ENCODE data around the gene CAMTA1.

The CAMTA1 gene

DNA sequence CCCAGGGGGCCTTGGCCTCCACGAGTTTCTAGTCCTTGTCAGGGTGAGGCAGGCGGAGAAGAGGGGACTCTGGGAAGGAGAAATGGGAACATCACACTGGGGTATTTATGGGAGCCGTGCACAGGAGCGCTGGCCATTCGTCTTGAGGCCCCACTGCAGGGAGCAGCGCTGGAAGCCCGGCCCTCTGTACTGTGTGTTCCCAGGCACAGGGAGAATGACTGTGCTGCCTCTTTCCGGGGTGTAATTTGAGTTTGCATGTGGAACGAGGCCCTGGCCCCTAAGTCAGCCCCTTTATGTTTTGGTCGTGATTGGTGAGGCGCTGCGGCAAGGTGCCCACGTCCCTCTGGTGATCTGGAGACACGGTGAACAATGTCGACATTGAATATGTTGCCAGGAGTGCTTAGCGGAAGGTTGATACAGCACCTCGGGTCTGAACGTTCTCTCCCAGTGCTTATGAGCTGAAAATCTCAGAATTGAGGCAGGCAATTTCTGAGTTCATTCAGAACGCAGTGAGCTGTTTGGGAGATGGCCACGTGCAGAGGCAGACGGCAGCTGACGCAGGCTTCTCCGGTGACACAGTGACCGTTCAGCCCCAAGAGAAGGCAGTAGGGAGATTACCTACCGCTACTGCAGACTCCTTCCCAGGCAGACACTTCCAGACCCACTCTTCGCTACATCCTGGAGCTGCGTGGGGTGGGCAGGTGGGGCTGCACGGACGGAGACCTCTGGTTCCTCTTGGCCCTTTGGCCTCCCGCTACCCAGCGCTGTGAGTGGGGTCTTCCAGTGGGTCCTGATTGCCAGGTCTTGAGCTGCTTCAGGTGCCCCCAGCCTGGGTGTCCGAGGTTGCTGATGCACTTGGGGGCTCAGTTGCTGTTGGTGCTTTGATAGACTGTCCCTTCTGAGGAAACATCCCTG lies 265.8 kb downstream of the CAMTA1 start:
- no peak for DNase-seq

DNA sequence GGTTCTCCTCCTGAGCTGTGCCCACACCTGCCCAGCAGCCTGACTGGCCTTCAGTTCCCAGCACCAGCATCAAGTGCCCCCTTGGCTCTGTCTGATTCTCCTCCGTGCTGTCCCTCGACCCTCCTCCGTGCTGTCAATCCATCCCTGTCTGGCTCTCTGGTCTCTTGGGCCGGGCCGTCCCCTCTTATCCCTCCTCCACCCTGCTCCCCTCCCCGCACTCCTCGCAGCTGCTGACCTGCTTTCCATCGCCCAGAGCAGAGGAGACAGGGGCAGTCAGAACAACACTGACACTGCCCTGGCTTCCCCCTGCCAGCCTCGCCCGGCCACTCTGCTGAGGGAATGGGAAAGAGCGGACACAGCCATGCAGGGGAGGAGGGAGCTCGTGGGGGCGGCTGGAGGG lies 267.4 kb downstream of the CAMTA1 start:
- DNase-seq = no peak

DNA sequence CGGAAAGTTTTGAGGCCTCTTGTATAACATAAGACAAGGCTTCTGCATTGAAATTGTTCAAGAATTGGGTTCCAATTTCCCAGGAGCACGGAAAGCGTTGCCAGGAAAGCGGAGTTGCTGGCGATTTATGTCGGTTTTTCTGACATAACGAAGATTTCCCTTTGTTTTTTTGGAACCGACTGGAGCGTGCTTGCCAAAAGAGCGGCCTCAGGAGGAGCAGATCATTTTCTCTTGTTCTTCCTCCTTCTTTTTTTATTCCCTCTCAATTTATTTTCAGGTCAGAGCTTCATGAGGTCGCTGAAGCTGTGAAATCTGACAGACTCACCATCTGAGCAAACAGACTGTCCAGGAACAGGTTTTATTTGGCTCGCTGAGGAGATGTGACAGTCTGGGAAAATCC lies 275.5 kb downstream of the CAMTA1 start:
- no peak for DNase-seq

DNA sequence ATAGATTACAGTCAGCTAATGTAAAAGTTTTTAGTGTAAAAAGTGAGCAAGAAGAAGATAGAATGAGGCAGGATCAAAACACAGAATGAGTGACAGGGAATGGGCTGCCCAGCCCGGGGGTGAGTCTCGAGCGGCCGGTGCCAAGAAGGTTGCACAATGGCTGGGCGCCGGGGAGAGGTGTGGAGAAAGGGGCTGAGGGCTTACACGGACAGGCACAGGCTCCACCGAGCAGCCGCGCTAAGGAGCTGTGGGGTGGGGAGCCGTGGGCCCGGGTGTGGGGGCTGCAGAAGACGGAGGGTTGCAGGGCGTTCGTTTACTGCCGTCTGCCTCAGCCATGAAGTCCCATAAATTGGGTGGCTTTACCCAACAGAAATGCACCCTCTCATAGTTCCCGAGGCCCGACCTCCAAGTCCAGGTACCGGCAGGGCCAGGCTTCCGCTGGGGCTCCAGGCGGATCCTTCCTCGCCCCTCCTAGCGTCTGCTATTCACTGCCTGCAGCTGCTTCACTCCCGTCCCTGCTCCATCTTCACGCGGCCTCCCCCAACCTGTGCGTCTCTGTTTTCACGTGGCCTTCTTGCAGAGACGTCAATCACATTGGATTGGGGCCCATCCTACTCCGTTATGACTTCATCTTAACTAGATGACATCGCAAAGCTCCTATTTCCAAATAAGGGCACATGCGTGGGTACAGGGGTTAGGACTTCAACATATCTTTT lies 277.2 kb downstream of the CAMTA1 start:
- DNase-seq = no peak

DNA sequence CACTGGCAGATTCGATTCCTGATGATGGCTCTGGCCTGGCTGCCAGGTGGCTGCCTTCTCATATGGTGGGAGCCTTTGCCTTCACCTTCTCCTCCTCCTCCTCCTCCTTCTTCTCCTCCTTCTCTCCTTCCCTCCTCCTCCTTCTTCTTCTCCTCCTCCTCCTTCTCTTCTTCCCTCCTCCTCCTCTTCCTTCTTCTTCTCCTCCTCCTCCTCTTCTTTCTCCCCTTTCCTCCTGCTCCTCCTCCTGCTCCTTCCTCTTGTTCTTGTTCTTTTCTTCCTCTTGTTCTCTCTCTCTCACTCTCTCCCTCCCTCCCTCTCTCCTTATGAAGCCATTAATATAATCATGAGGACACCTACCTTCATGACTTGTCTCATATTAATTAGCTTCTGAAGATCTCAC lies 278.7 kb downstream of the CAMTA1 start:
- no peak for DNase-seq

- no peak for DNase-seq
These were observed 283.3 kb downstream of the CAMTA1 start for GRCh38 chr1:7068552-7068951.

DNA sequence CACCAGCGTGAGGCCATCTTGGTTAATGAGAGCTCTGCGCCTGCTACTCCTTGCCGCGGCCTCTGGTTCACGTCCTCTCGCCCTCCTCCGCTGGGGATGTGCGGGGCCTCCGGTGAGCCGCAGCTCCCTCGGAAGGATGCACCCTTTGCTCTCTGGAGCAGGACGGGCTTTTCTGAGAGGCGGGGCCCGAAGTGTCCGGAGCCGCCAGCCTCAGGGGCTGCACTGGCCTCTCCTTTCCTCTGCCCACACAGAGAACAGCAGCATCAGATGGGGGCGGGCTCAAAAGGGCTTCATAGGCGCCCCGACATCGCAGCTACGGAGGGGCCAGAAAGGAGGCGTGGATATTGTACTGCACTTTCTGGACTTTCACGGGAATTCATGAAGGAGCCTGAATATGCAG lies 284.7 kb downstream of the CAMTA1 start:
- no peak for DNase-seq

DNA sequence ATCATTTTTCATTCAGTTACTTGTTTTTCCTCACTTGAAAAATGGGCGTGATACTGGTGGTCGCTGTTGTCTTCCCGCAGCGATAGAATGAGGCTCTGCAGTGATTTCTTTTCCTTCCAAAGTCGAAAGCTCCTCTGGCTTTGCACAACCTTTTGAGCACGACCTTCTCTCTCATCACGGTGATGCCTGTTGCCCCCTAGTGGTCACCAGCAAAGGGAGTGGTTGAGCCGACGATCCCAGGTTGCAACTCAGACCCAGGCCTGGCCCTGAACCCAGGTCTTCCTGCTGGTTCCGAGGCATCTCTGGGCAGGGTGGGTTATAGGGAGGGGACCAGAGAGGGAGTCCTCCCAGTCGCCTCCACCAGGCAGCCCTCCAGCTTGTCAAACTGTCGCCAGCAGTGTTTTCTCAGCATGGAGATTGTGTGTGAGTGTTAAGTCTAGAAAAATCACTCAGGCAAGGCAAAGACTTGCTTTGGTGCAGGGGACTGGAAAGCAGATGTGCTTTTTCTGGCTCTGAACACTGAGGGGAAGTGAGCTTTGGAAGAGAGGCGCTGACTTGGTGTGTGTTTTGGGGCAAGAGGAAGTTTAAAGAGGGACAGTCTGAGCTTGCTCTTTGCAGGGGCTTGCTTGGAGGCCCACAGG lies 285.3 kb downstream of the CAMTA1 start:
- DNase-seq = peak; percentile 60

GRCh38 chr1:7076117-7076516 lies 290.9 kb downstream of the CAMTA1 start:
- no peak for DNase-seq

GRCh38 chr1:7076572-7076971 lies 291.3 kb downstream of the CAMTA1 start:
- no peak for DNase-seq

GRCh38 chr1:7077136-7077535 lies 291.9 kb downstream of the CAMTA1 start:
- no peak for DNase-seq

DNA sequence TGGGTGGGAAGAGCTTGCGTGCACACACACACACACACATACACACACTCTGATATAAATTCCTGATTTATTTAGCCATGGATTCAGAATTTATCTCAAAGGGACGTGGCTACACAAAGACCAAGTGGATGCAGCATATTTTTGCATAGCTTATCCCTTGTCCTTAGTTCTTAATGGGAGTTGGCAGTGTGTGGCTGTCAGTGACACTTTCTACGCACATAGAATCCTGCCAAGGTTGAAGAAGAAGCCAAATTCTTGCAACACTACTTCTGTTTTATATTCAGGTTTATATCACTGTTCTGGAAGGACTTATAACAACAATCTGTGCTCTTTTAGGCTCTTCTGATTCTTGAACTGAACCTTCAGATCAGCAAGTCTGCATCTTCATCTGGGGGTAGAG lies 292.7 kb downstream of the CAMTA1 start:
- DNase-seq = no peak

GRCh38 chr1:7079637-7080036 lies 294.4 kb downstream of the CAMTA1 start:
- DNase-seq = no peak

GRCh38 chr1:7084232-7084894 lies 299.1 kb downstream of the CAMTA1 start:
- no peak for DNase-seq

GRCh38 chr1:7085521-7085920 lies 300.3 kb downstream of the CAMTA1 start:
- no peak for DNase-seq

GRCh38 chr1:7086106-7086505 lies 300.9 kb downstream of the CAMTA1 start:
- no peak for DNase-seq

DNA sequence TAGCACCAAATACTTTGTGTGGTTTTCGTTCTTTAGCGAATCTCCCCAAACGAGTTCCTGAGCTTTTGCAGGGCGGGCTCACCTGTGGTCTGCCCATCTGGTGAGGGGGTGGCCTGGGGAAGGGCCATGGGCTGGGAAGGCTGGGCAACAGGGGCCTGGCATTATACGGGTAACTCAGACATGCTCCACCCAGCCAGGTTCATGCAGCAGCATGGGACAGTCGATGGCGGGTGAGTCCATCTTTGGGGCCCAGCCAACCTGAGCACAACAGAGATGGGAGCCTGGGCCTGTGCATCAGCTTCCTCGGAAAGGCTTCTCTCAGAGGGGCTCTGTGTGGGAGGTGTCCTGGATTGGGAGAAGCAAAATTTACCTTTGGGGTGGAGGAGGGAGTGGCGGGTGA lies 302.6 kb downstream of the CAMTA1 start:
- no peak for DNase-seq

- no peak for DNase-seq
These were observed 304.2 kb downstream of the CAMTA1 start for GRCh38 chr1:7089497-7089896.

DNA sequence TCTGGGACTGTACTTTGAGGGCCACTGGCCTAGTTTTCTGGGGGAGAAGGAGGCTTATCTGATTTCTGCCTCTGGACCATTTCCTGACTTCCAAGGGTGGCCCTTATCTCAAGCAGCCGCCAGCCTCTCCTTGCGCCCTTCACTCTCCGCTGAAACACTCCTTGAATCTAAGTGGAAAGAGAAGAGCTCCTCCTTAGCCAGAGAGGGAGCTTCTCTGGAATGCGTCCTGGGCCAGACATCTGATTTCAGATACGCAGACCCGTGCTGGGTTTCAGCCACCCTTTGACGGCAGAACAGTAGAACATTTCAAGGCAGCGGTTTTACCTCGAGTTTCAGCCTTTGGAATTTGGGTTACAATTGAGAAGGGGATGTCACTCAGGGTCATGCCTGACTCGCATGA lies 308.0 kb downstream of the CAMTA1 start:
- DNase-seq = no peak

- DNase-seq = no peak
These were observed 308.8 kb downstream of the CAMTA1 start for GRCh38 chr1:7094086-7094485.

DNA sequence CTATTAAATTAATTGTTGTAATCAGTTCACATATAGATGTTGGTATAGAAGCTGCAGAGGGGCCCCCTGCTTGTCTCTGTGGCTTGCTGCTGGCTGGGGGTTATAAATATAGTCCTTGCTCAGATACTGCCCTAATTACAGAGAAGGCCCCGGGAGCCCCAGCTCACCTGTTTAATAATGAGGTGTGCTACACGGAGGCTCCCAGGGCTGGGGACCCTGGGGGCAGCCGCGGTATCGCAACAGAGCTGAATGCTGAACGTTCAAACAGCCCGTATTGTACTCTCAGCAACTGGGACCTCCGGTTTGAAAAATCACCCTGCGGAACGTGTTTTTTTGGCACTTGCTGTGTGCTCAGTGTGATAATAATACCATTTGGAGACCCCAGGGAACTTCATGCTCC lies 309.3 kb downstream of the CAMTA1 start:
- no peak for DNase-seq

DNA sequence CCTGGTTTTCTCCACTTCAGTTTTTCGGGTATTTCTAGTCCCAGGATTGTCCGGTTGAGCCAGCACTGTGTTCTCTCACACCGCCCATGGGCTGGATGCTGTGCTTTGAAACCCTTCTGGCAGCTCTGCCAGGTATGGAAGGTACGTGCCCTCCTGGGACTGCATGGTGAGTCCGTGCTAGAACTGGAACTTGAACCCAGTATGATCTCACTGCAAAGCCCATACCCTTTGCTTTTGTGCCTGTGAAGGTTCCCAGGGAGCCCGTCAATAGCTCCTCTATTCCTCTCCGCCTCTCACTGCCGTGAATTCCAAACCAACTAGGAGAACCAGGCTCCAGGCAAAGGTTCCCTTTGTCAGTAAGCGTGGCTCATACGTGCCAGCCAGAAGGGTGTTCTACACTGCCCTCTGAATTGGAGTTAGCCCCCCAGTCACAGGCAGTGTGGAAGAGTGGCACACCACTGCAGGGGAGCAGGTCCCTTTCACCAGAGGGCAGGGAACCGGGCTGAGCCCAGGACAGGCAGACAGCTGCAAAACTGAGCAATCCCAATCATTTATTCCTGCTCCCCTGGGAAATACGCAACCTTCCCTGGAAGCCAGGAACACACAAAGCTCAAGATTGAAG lies 310.2 kb downstream of the CAMTA1 start:
- DNase-seq = no peak

Measured in NCI-H1436 (cell line).